Ishikawa (cell line): ENCODE measurements around the gene COL18A1.

Source experiments
- CEBPB ChIP-seq: IDR thresholded peaks from 2 replicates; pipeline ENCODE4 v1.6.1; 2012
- EGR1 ChIP-seq: IDR thresholded peaks from 2 replicates; pipeline ENCODE4 v1.6.1; 2012
- EP300 ChIP-seq: IDR thresholded peaks from 2 replicates; pipeline ENCODE4 v1.6.1; 2012; ENCODE audit warnings: borderline replicate concordance
- FOXM1 ChIP-seq: IDR thresholded peaks from 2 replicates; pipeline ENCODE4 v1.6.1; 2012; ENCODE audit warnings: low read depth, borderline replicate concordance
- NFIC ChIP-seq: IDR thresholded peaks from 2 replicates; pipeline ENCODE4 v1.6.1; 2012
- RAD21 ChIP-seq: IDR thresholded peaks from 2 replicates; pipeline ENCODE4 v1.6.1; 2012; ENCODE audit warnings: low read depth
- TAF1 ChIP-seq: IDR thresholded peaks from 2 replicates; pipeline ENCODE4 v1.6.1; 2012; ENCODE audit warnings: low read depth, mild to moderate bottlenecking
- YY1 ChIP-seq: IDR thresholded peaks from 2 replicates; pipeline ENCODE4 v1.6.1; 2012; ENCODE audit warnings: low read depth

DNA sequence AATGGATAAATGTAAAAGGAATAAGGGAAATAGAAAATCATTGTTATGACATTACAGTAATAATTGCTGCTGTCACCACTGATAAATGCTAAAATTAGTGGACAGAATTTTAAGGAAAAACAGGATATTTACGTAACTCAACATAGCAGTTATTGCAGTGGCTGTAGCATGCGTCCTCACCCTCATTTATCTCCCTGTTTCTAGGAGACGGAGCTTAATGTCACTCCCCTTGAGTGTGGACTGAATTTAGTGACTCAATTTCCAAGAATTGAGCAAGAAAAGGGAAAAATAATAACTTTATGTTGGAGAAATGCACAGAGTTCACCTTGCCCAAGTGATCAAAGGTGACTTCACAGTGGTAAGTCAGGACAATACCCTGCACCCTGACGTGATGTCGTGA, 33.3 kb upstream of the COL18A1 start:
- no peak for TF ChIP-seq EP300
- no peak for TF ChIP-seq NFIC
- no peak for TF ChIP-seq CEBPB
- no peak for TF ChIP-seq FOXM1
- no peak for TF ChIP-seq TAF1
- TF ChIP-seq RAD21 = no peak
- no peak for TF ChIP-seq YY1
- no peak for TF ChIP-seq EGR1
